Omental fat pad (tissue), 4 donors: ENCODE measurements around the gene LRRTM4. TPM values are rescaled to one million over a fixed set of nuclear protein-coding genes. Genes with fewer than 3 reads are reported as not detected.

ENCODE experiments used
- ATAC-seq: fragments of 150-250 bp; one replicate; pipeline ENCODE4 v1.9.1; 2016; ENCODE audit warnings: mild to moderate bottlenecking, moderate library complexity; ENCODE audit not compliant: low FRiP score
- DNase-seq: peaks from one replicate; pipeline ENCODE4 v3.0.0-alpha.2; 2019; ENCODE audit warnings: low spot score
- total RNA-seq, 4 donors: library from RNA; depleted of rRNA; stranded (reverse); fragments of >200 nt; gene quantifications; one replicate each; pipeline ENCODE4 v1.1.0, GENCODE V29; 2016
- TF ChIP-seq, protein P1 (sequence below), 3 donors: fragments of 450-650 bp; IDR thresholded peaks; one replicate each; pipeline ENCODE4 v1.5.1; 2016 to 2017; ENCODE audit warnings: antibody characterized with exemption in 3 of 3, mild to moderate bottlenecking in 3 of 3, moderate library complexity in 2 of 3

Gene LRRTM4
- total RNA-seq, 4 donors from 2014 or later: 0.32 TPM; not detected in 3

DNA sequence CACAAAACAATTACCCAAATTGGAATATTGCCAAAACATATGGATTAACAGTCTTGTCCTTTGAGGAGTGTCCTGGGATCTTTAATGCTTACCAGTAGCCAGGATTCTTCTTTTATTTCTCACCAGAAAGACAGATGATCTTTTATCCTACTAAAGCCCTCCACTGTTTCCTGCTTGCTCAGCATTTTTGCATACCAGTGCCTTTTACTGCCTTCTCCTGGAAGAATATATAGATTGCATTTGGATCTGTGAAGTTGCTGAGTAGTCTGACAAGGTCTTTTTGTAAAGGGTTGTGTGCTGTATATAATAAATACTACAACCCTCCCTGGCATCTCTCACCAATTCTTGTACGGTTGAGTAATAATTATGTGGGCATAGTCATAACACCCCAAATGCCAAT is 652.2 kb downstream of the LRRTM4 start:
- TF ChIP-seq, protein P1, sequence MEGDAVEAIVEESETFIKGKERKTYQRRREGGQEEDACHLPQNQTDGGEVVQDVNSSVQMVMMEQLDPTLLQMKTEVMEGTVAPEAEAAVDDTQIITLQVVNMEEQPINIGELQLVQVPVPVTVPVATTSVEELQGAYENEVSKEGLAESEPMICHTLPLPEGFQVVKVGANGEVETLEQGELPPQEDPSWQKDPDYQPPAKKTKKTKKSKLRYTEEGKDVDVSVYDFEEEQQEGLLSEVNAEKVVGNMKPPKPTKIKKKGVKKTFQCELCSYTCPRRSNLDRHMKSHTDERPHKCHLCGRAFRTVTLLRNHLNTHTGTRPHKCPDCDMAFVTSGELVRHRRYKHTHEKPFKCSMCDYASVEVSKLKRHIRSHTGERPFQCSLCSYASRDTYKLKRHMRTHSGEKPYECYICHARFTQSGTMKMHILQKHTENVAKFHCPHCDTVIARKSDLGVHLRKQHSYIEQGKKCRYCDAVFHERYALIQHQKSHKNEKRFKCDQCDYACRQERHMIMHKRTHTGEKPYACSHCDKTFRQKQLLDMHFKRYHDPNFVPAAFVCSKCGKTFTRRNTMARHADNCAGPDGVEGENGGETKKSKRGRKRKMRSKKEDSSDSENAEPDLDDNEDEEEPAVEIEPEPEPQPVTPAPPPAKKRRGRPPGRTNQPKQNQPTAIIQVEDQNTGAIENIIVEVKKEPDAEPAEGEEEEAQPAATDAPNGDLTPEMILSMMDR (IDR thresholded peaks at IDR 0.05): no peak
- no peak for DNase-seq
- no peak for ATAC-seq

DNA sequence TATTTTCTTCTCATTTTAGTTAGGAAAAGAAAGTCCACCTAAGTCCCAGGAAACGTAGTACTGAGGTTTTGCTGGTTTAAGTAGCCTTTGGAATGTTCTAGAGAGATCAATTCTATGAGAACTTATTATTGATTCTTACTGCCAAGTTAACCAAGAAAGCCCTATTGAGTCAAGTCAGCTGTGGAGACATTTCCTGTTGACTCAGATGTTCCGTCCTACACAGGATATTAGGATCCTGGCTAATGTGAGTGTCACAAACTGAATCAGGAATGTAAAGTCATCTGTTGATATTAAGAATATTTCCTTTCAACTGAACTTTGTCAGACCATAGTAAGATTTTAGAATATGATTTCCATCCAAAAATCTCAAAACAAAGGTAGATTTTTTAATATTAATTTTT is 654.3 kb downstream of the LRRTM4 start:
- DNase-seq (no peak), ATAC-seq (no peak)
- TF ChIP-seq, protein P1 (IDR thresholded peaks at IDR 0.05): no peak

DNA sequence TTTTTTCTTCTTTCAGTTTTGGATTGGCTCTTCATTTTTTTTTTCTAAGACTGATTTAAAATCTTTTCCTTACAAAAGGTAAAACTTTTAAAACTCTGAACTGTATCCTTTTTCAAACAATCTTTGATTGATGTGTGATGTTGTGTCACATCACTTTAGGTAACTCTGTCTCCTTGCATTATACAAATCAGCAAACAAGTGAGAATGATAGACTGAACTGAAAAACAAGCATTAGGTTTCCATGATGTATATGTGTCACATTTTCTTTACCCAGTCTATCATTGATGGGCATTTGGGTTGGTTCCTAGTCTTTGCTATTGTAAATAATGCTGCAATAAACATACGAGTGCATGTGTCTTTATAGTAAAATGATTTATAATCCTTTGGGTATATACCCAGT is 655.7 kb downstream of the LRRTM4 start:
- TF ChIP-seq, protein P1 (IDR thresholded peaks at IDR 0.05): no peak
- DNase-seq (no peak), ATAC-seq (no peak)

DNA sequence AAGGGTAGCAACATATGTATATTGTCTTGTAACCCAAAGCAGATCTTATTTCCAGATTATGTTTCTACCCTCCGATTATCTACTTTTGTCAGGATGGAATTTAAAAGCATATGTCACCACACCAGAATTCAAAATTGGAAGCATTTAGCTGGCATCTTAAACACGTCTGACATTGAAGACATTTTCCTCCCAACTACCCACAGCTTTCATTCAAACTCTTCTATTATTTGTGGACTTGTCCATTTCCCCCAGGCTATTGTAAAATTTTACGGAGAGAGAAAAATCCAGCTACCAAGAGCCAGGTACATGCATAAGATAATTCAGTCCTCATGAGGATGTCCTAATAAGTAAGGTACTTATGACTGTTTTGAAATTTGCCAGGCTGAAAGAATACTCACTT is 659.3 kb downstream of the LRRTM4 start:
- DNase-seq (no peak), ATAC-seq (no peak)
- TF ChIP-seq, protein P1 (IDR thresholded peaks at IDR 0.05): no peak

DNA sequence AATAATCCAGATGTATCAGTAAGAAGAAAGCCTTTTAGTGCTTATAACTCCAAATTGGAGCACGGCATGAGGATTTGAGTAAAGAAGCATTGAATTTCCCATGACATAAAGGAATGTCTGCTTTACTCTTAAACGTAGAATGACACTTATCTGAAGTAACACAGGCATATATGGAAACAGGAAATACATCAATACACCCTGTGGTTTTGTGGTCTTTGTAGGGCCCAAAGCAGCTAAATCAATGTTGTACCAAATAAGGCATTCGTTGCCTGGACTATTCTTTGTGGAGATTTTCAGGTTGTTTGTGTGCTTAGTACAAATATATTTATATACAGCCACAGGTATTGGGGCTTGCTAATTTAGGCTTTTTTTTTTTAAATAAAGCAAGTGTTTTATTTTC is 660.5 kb downstream of the LRRTM4 start:
- TF ChIP-seq, protein P1 (IDR thresholded peaks at IDR 0.05): no peak
- ATAC-seq: no peak
- no peak for DNase-seq

DNA sequence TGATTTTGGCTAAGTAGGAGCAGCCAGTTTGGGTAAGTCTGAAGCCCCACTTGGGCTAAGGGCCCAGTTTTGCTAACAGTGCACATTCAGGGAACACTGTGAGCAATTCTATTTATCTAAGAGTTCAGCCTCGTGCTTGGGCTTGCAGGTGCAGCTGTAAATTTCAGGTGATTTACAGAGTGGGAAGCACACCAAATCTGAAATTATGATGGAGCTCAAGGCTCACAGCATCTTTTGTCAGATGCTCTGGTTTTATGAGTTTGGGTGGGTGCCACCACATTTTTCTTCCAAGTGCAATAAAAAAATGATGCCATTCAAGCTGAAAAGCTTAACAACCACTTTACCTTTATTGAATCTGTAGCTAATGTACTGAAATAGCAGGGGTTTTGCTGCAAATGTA is 671.2 kb downstream of the LRRTM4 start:
- TF ChIP-seq, protein P1 (IDR thresholded peaks at IDR 0.05): no peak
- DNase-seq (no peak), ATAC-seq (no peak)

DNA sequence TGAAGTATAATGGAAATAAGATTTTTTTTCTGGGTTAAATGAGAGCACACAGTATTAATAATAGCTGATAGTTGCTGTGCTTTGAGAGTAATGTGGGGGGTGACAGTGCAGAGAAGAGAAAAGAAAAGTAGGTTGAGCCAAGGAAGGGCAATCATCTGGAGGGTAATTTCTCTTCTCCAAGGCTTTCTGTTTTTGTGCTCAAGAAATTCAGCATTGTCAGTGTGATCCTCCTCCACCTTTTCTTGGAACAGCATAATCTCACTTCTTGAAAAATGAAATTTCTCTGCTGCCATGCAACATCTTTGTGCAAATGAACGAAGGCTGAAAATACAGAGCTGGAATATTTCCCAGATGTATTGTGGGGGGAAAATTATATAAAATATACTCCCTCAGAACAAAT is 673.1 kb downstream of the LRRTM4 start:
- TF ChIP-seq, protein P1 (IDR thresholded peaks at IDR 0.05): no peak
- DNase-seq (no peak), ATAC-seq (no peak)
